AG09309 (cell line): ENCODE data around the gene SEZ6L.

Experiments used
- DNase-seq: peaks from one replicate; pipeline ENCODE4 v3.0.0-alpha.2; 2010; ENCODE audit warnings: low read depth
- H3K4me3 ChIP-seq: 2 replicates; pipeline ENCODE4 v1.5.1; 2011; ENCODE audit warnings: mild to moderate bottlenecking, low read depth, low read length, moderate library complexity; ENCODE audit not compliant: control insufficient read depth
- CTCF ChIP-seq: IDR thresholded peaks from 2 replicates; pipeline ENCODE4 v1.5.1; 2011; ENCODE audit warnings: mild to moderate bottlenecking, low read depth, low read length, inconsistent platforms; ENCODE audit not compliant: insufficient read depth, control insufficient read depth; ENCODE audit errors: missing control alignments

The SEZ6L gene

GRCh38 chr22:26265281-26265680 is 96.0 kb downstream of the SEZ6L start:
- H3K4me3 ChIP-seq = no peak overlapping the region
- no peak for TF ChIP-seq CTCF
- DNase-seq = no peak

- no peak overlapping the region for H3K4me3 ChIP-seq
- no peak for DNase-seq
- no peak for TF ChIP-seq CTCF
Observed at GRCh38 chr22:26265909-26266308, 96.6 kb downstream of the SEZ6L start.

- no peak for DNase-seq
- H3K4me3 ChIP-seq = no peak overlapping the region
- no peak for TF ChIP-seq CTCF
Observed at GRCh38 chr22:26267856-26268255, 98.6 kb downstream of the SEZ6L start.

- no peak overlapping the region for H3K4me3 ChIP-seq
- no peak for DNase-seq
- no peak for TF ChIP-seq CTCF
Observed at GRCh38 chr22:26269572-26269971, 100.3 kb downstream of the SEZ6L start.

- DNase-seq = no peak
- H3K4me3 ChIP-seq = no peak overlapping the region
- no peak for TF ChIP-seq CTCF
Observed at GRCh38 chr22:26271427-26271826, 102.2 kb downstream of the SEZ6L start.

- no peak overlapping the region for H3K4me3 ChIP-seq
- no peak for DNase-seq
- no peak for TF ChIP-seq CTCF
Observed at GRCh38 chr22:26273011-26273675, 103.9 kb downstream of the SEZ6L start.
